Epidermal melanocyte (primary cell): Measurements from ENCODE around the gene NIP7.

ENCODE experiments used
- DNase-seq: peaks from one replicate; pipeline ENCODE4 v3.0.0; 2011; ENCODE audit warnings: low spot score; ENCODE audit not compliant: insufficient read length

Gene NIP7

GRCh38 chr16:69318911-69319289, 20.7 kb upstream of the NIP7 start:
- no peak for DNase-seq

DNA sequence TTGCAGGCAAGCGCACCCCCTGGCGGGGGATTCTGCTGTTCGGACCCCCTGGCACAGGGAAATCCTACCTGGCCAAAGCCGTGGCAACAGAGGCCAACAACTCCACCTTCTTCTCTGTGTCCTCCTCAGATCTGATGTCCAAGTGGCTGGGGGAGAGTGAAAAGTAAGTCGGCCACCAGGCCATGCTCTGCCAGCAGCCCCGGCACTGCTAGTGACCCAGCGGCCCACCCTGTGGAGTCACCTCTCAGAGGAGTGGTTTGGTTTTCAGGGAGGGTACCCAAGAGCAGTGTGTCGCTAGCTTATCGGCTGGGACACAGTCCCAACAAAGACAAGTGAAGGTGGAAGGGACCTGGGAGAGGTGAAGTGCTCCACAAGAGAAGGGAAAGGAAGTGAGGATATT, 20.2 kb upstream of the NIP7 start:
- DNase-seq, result no peak

DNA sequence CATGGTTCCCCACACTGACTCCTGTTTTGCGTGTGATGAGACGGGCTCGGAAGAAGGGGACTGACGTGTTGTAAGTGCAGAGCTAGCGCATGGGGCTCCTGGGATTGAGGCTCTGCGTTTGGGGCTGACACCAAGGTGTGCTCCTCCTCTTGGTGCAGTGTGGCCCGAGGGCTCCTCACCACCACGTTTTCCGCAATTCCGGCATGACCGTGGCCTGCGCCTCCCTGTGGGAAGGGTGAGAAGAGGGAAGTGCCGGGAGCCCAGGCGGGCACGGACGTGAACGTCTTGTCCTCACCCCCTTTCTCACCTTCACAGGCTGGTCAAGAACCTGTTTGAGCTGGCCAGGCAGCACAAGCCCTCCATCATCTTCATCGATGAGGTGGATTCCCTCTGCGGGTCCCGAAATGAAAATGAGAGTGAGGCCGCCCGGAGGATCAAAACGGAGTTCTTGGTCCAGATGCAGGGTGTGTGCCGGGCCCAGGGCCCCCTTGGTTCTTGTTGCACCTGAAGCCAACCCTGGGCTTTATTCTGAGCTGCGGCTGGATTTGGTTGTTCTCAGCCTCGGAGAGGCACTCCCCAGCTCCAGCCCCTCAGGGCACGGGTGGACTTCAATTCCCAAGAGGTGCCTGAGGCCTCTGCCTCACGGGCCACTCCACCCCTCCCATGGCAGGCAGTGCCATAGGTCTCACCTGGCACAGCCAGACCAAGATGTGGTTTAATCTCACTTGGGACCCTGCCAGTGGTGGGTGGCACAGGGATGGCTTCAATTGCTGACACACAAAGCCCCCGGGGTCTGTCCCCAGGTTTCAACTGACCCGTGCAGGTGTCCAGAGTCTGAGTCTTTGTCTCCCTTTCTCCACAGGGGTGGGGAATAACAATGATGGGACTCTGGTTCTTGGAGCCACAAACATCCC, 19.5 kb upstream of the NIP7 start:
- no peak for DNase-seq

- DNase-seq, result no peak
Observed at GRCh38 chr16:69320740-69321073, 18.9 kb upstream of the NIP7 start.

- DNase-seq, result no peak
Observed at GRCh38 chr16:69321080-69321479, 18.5 kb upstream of the NIP7 start.

- DNase-seq, result no peak
Observed at GRCh38 chr16:69322343-69322742, 17.2 kb upstream of the NIP7 start.

DNA sequence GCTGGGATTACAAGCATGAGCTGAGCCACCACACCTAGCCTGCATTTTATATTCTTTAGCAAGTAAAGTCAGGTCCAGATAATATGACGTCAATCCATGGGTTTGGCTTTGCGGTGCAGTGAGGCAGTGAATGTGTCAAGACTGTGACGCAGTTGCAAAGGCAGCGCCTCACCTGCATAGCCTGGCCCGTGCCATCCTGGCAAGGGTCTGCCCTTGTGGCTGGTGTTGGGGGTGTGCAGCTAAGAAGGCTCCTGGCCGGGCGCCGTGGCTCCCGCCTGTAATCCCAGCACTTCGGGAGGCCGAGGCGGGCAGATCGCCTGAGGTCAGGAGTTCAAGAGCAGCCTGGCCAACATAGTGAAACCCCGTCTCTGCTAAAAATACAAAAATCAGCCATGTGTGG, 16.2 kb upstream of the NIP7 start:
- no peak for DNase-seq

- DNase-seq, result no peak
Observed at GRCh38 chr16:69324013-69324531, 15.5 kb upstream of the NIP7 start.

GRCh38 chr16:69324585-69325253, 14.9 kb upstream of the NIP7 start:
- DNase-seq, result no peak

DNA sequence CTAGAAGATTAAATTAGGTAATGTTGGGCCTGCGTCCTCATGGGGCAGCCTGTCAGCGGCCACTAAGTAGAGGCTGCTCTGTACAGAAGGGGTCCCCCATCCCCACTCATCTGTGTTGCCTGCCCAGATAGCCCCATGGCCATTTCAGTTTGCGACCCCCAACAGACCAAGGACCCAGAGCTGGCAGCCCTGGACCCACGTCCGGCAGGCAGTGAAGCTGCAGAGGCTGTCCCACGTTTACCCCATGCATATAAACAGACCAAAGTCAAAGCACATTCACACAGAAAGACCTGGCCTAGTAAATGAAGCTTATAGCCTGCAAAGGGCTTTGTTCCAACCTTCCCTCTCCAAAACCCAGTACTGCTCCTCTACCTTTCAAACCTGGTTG, 13.8 kb upstream of the NIP7 start:
- no peak for DNase-seq

DNA sequence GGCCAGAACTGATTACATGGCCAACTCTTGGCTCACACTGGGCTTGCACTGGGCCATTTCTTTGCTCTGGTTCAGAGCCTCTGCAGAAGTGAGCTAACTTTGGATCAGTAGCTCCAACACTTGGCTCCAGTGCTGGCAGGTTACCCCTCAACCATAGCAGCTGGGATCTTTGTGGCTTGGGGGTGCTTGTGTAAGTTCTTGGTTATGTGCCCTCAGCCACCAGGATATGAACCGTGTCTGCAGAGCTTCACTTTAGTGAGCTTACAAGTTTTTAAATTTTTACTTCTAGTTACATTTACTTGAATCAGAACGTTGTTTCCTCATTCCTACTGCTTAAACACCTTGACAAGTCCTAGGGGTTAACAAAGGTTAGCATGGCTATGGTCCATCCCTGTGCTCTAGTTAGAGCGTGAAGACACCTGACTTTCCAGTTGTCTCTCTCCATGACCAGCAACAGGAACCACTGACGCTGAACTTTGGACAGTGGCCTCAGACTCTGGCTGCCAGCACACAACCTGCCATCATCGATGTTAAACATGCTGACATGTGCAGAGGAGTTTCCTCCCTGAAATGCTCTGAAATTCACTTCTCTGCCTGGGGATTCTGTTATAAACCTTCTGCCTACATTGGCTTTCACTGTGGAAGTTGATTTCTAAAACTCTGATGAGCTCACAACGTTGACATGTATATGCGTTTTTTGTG, 13.2 kb upstream of the NIP7 start:
- DNase-seq, result no peak

DNA sequence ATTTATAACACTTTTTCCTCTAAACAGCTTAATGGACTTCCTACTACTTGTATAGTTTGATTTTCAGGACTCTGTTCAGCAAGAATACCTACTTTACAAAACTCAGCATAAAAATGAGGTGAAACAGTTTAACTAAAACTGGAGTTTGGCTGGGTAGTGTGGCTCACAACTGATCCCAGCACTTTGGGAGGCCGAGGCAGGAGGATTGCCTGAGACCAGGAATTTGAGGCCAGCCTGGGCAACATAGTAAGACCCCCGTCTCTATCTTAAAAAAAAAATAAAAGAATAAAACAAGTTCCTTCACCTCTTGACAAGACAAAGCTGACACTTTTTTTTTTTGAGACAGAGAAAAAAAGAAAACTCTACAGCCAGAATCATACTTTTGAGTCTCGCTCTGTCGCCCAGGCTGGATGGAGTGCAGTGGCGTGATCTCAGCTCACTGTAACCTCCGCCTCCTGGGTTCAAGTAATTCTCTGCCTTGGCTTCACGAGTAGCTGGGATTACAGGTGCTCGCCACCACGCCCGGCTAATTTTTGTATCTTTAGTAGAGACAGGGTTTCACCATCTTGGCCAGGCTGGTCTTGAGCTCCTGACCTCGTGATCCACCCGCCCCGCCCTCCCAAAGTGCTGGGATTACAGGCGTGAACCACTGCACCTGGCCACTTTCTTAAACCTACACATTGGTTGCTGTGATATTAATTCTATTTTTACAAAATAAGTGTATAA, 11.8 kb upstream of the NIP7 start:
- DNase-seq, result no peak

DNA sequence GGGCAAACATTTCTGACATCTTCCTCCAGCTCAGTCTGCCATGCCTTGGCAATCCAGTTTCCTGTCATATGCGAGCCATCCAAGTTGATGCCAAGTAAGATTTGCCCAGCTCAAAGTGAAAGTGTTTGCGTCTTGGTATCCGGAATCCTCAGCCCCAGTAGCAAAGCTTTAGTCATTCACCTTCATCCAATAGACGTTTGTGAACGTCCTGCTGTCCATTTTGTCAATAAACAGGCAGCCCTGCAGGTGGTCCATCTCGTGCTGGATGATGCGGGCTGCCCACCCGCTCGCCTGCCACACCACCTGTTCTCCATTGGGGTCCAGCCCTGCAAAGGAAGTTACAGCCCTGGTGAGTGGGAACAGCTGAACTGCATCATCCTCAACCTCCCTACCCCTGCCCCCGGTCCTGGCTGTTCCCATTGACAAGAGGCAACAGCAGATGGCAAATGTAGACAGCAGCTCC, 10.7 kb upstream of the NIP7 start:
- DNase-seq, result no peak

GRCh38 chr16:69329369-69330285, 9.9 kb upstream of the NIP7 start:
- no peak for DNase-seq

DNA sequence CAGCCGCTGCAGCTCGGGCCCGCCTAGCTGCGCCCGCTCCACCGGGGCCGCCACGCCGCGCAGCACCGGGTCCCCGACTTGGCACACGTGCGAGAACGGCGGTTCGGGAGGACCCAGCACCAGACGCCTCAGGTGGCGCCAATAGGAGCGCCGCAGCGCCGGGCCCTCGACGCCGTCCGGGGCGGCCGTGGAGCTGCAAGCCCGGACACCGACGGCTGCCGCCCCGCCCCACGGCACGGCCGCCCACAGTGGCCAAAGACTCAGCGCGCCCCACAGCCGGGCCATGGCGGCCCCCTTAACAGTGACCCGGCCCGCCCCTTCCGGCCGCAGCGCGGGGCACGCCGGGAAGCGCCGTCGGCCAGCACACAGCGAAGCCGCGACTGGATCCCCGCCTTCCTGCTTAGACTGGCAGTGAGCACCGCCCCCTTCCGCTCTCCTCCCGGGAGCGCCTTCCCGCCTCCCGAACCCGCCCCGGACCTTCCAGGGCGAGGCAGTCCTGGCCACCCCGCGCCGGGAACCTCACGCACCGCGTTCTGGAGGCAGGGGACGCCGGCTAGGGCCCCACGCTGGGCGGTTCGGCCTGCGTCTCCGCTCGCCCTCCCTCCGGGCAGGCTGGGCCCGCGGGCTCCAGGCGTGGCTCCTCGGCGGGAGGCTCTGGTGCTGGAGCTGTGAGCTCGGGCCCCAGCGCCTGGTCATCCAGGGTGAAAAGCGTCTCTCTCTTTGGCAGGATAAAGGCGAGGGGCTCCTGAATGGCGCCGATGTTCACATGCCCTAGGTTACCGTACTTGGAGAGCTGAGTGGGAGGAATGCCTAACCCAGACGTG, 9.1 kb upstream of the NIP7 start, which contains the start of gene PDF:
Gene PDF, minus strand, starts transcription at position 303 of the 824 bp plus-strand sequence. Its CDS starts 18 bp downstream, at position 285.
- DNase-seq, result peak; percentile 89

DNA sequence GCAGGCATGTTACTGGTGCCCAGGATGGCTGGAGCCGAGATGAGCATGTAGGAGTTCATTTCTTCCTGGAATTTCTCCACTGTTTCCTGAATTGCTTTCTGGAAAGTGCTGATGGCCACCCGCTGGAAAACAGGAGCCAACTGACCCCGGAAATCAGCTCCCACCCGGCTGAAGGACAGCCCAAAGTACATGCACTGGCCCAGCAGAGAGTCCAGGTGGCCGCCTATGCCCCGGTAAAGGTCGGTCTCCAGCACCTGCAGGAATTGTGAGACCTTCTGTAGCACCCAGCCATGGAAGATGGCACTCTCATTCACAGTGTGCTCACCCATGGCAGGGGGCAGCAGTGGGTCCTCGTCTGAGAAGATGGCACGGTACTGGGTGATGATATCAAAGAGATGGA, 4.9 kb upstream of the NIP7 start:
- no peak for DNase-seq

DNA sequence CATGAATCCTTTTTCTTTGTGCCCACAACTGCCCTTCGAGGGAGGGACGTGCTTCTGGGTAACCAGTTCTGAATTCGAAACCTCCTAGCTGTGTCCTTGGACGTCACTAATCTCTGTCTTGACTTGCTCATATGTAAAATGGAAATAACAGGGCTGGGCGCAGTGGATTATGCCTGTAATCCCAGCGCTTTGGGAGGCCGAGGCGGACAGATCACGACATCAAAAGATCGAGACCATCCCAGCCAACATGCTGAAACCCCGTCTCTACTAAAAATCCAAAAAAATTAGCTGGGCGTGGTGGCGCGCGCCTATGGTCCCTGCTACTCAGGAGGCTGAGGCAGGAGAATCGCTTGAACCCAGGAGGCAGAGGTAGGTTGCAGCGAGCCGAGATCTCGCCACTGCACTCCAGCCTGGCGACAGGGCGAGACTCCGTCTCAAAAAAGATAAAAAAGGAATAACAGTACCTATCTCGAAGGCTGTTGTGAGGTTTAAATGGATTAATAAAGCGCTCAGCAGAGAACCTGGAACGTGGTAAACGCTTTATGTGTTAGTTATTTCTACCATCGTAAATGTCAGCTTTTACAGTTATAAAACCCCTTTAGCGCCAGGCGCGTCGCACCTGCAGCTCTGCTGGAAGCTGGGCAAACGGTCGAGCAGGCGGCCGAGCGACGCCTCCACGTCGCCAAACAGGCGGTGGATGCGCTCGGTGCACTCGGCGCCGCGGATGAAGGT, 849 bp upstream of the NIP7 start:
- DNase-seq, result no peak

DNA sequence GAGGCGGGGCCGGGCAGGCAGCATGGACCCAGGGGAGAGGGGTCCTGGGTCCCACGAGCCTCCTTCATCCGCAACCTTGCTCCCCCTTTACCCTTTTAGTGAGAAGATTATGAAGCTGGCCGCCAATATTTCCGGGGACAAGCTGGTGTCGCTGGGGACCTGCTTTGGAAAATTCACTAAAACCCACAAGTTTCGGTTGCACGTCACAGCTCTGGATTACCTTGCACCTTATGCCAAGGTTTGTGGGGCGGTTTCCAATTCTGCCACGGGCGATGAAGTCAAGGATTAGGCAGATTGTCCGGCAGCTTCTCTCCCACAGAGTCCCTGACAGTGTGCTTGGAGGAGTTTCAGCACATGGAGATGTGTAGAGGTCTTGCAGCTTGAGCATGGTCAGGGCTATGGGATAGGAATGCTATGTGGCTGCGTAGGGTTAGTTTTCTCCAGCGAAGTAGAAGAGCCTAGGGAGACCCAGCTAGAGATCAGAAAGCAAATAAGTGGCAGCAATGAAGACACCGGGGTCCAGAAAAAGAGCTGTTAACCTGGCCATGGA, 598 bp downstream of the NIP7 start:
- DNase-seq, result no peak
